Duodenal mucosa (tissue), 2 donors: ENCODE results near the gene NUDT8.

ENCODE experiments used
- H3K27ac ChIP-seq: one replicate; pipeline ENCODE4 v1.7.0; 2013; ENCODE audit warnings: low read depth, low read length
- H3K27me3 ChIP-seq, 2 donors: one replicate each; pipeline ENCODE4 v1.7.0; 2013; ENCODE audit warnings: low read length in 2 of 2, control low read depth in 1 of 2; ENCODE audit not compliant: insufficient read depth in 2 of 2, control insufficient read depth in 1 of 2
- H3K36me3 ChIP-seq, 2 donors: one replicate each; pipeline ENCODE4 v1.7.0; 2013; ENCODE audit warnings: low read length in 2 of 2, control low read depth in 1 of 2; ENCODE audit not compliant: insufficient read depth in 2 of 2, control insufficient read depth in 1 of 2
- H3K4me1 ChIP-seq, 2 donors: one replicate each; pipeline ENCODE4 v1.7.0; 2013; ENCODE audit warnings: low read length in 2 of 2, control low read depth in 1 of 2; ENCODE audit not compliant: insufficient read depth in 2 of 2, control insufficient read depth in 1 of 2
- H3K4me3 ChIP-seq, 2 donors: one replicate each; pipeline ENCODE4 v1.7.0; 2013; ENCODE audit warnings: low read length in 2 of 2, low read depth in 1 of 2
- H3K9ac ChIP-seq, 2 donors: one replicate each; pipeline ENCODE4 v1.7.0; 2013; ENCODE audit warnings: low read length in 2 of 2, low read depth in 1 of 2
- H3K9me3 ChIP-seq, 2 donors: one replicate each; pipeline ENCODE4 v1.7.0; 2013; ENCODE audit warnings: low read length in 2 of 2, control low read depth in 1 of 2; ENCODE audit not compliant: control insufficient read depth in 1 of 2

Gene NUDT8

GRCh38 chr11:67586568-67587250, 43.0 kb downstream of the NUDT8 start:
- Histone ChIP-seq H3K9ac (no peak overlapping the region), H3K36me3 (peaks cover 14 to 26% of the 10 kb centered on the region in 2 donors), H3K9me3 (no peaks in the 10 kb centered on the region), H3K27ac (no peak overlapping the region), H3K4me3 (no peak overlapping the region), H3K27me3 (no peaks in the 10 kb centered on the region), H3K4me1 (peaks cover 21 to 25% of the 10 kb centered on the region in 2 donors)

- Histone ChIP-seq H3K9me3 (no peaks in the 10 kb centered on the region), H3K27me3 (no peaks in the 10 kb centered on the region), H3K4me1 (peaks cover 21 to 28% of the 10 kb centered on the region in 2 donors), H3K9ac (no peak overlapping the region), H3K36me3 (peaks cover 14 to 26% of the 10 kb centered on the region in 2 donors), H3K4me3 (no peak overlapping the region), H3K27ac (no peak overlapping the region)
These were observed 43.8 kb downstream of the NUDT8 start for GRCh38 chr11:67585911-67586310.

GRCh38 chr11:67584881-67585873, 44.6 kb downstream of the NUDT8 start:
- H3K9me3 ChIP-seq: no peaks in the 10 kb centered on the region
- no peak overlapping the region for H3K27ac ChIP-seq
- peaks cover 14 to 26% of the 10 kb centered on the region in 2 donors for H3K36me3 ChIP-seq
- H3K4me3 ChIP-seq: peak overlapping the region; percentile 69 to 84
- no peaks in the 10 kb centered on the region for H3K27me3 ChIP-seq
- H3K9ac ChIP-seq: peak overlapping the region; percentile 44 to 95
- peaks cover 21 to 30% of the 10 kb centered on the region in 2 donors for H3K4me1 ChIP-seq

GRCh38 chr11:67584205-67584880, 45.4 kb downstream of the NUDT8 start:
- Histone ChIP-seq H3K9me3 (no peaks in the 10 kb centered on the region), H3K9ac (peak overlapping the region; percentile 84 to 95), H3K4me3 (peak overlapping the region; percentile 69 to 84), H3K4me1 (peaks cover 28 to 38% of the 10 kb centered on the region in 2 donors), H3K27me3 (peaks cover 0 to 2% of the 10 kb centered on the region in 2 donors), H3K27ac (peak overlapping the region; percentile 93), H3K36me3 (peaks cover 14 to 26% of the 10 kb centered on the region in 2 donors)

GRCh38 chr11:67583247-67584204, 46.2 kb downstream of the NUDT8 start, which contains the start of gene GSTP1:
GSTP1 (plus strand) TSS chr11:67583812; CDS start chr11:67583844, 32 bp downstream.
- Histone ChIP-seq H3K4me3 (peak within 1 kb of the TSS; percentile 69 to 84), H3K36me3 (peaks cover 14 to 21% of the 10 kb centered on the region in 2 donors), H3K27ac (peak within 1 kb of the TSS; percentile 93), H3K27me3 (peaks cover 0 to 2% of the 10 kb centered on the region in 2 donors), H3K9ac (peak within 1 kb of the TSS; percentile 84 to 95), H3K4me1 (peaks cover 33 to 43% of the 10 kb centered on the region in 2 donors), H3K9me3 (no peaks in the 10 kb centered on the region)

- Histone ChIP-seq H3K36me3 (peaks cover 14 to 16% of the 10 kb centered on the region in 2 donors), H3K27me3 (peaks cover 2 to 3% of the 10 kb centered on the region in 2 donors), H3K4me1 (peaks cover 37 to 43% of the 10 kb centered on the region in 2 donors), H3K4me3 (no peak overlapping the region), H3K9ac (no peak overlapping the region), H3K9me3 (no peaks in the 10 kb centered on the region), H3K27ac (no peak overlapping the region)
These were observed 47.7 kb downstream of the NUDT8 start for GRCh38 chr11:67582011-67582410.

- H3K9me3 ChIP-seq: no peaks in the 10 kb centered on the region
- H3K9ac ChIP-seq: no peak overlapping the region
- H3K4me3 ChIP-seq: no peak overlapping the region
- peaks cover 10 to 14% of the 10 kb centered on the region in 2 donors for H3K36me3 ChIP-seq
- peak overlapping the region; percentile 22 for H3K27ac ChIP-seq
- H3K4me1 ChIP-seq: peaks cover 37 to 43% of the 10 kb centered on the region in 2 donors
- peaks cover 2 to 3% of the 10 kb centered on the region in 2 donors for H3K27me3 ChIP-seq
These were observed 48.3 kb downstream of the NUDT8 start for GRCh38 chr11:67581469-67581868.

- peaks cover 2 to 6% of the 10 kb centered on the region in 2 donors for H3K27me3 ChIP-seq
- peaks cover 27 to 29% of the 10 kb centered on the region in 2 donors for H3K4me1 ChIP-seq
- no peak overlapping the region for H3K4me3 ChIP-seq
- no peaks in the 10 kb centered on the region for H3K9me3 ChIP-seq
- H3K9ac ChIP-seq: no peak overlapping the region
- H3K36me3 ChIP-seq: no peaks in the 10 kb centered on the region
- H3K27ac ChIP-seq: no peak overlapping the region
These were observed 51.8 kb downstream of the NUDT8 start for GRCh38 chr11:67577951-67578350.
